IMR-90 (cell line): ENCODE measurements around the gene ZSWIM3. TPM values are rescaled to one million over a fixed set of nuclear protein-coding genes. Genes with fewer than 3 reads are reported as not detected.

Experiments used
- ATAC-seq: fragments of 200-7000 bp; cut with Tn5 transposase; 2 replicates; pipeline ENCODE4 v1.9.1; 2020; ENCODE audit warnings: low read depth, mild to moderate bottlenecking, moderate library complexity
- BruUV-seq: library from RNA; stranded (reverse); fragments of 400-500 nt; replicated peaks from 2 replicates; lab custom pipeline; 2021; lab: Mats Ljungman, UMichigan
- CTCF ChIA-PET: fragments of 300-600 bp; formaldehyde crosslinking; extraction: SDS; loops from one replicate; lab custom pipeline; 2021; ENCODE audit warnings: antibody characterized with exemption; lab: Yijun Ruan, JAX
- POLR2A ChIA-PET: fragments of 300-600 bp; sonication (Branson Sonifier 250); formaldehyde crosslinking; loops from one replicate; lab custom pipeline; 2022; ENCODE audit warnings: antibody characterized with exemption; ENCODE audit not compliant: unreplicated experiment; lab: Charles Lee
- DNase-seq: peaks from one replicate; pipeline ENCODE4 v3.0.0; 2013
- H2AFZ ChIP-seq: replicated peaks from 2 replicates; pipeline ENCODE3; 2013; ENCODE audit warnings: low read length, mild to moderate bottlenecking; ENCODE audit not compliant: poor library complexity
- H2AK5ac ChIP-seq: 2 replicates; pipeline ENCODE4 v1.6.1; 2013; ENCODE audit warnings: low read depth, low read length, inconsistent platforms
- H2AK9ac ChIP-seq: replicated peaks from 2 replicates; pipeline ENCODE3; 2013; ENCODE audit warnings: mild to moderate bottlenecking, low read depth, low read length, moderate library complexity; ENCODE audit not compliant: poor library complexity
- H2BK120ac ChIP-seq: 2 replicates; pipeline ENCODE4 v1.6.1; 2013; ENCODE audit warnings: low read depth, low read length, inconsistent platforms
- H2BK15ac ChIP-seq: 3 replicates; pipeline ENCODE4 v1.6.1; 2013; ENCODE audit warnings: low read depth, low read length, inconsistent platforms
- H2BK20ac ChIP-seq: 2 replicates; pipeline ENCODE4 v1.6.1; 2013; ENCODE audit warnings: low read depth, mild to moderate bottlenecking, inconsistent platforms, low read length, moderate library complexity
- H2BK5ac ChIP-seq: 2 replicates; pipeline ENCODE4 v1.6.1; 2013; ENCODE audit warnings: mild to moderate bottlenecking, low read depth, low read length, inconsistent platforms; ENCODE audit not compliant: poor library complexity, severe bottlenecking
- H3K14ac ChIP-seq: replicated peaks from 2 replicates; pipeline ENCODE4 v1.6.1; 2013; ENCODE audit warnings: low read depth, low read length, inconsistent platforms
- H3K18ac ChIP-seq: 2 replicates; pipeline ENCODE4 v1.6.1; 2013; ENCODE audit warnings: low read depth, low read length, control low read depth
- H3K23ac ChIP-seq: 2 replicates; pipeline ENCODE4 v1.6.1; 2013; ENCODE audit warnings: low read depth, low read length, inconsistent platforms
- H3K27ac ChIP-seq: 2 replicates; pipeline ENCODE4 v1.5.1; 2013; ENCODE audit warnings: mild to moderate bottlenecking, control low read depth, low read length; ENCODE audit not compliant: insufficient read depth
- H3K27me3 ChIP-seq: 2 replicates; pipeline ENCODE4 v1.6.1; 2013; ENCODE audit warnings: low read length; ENCODE audit not compliant: control insufficient read depth, insufficient read depth
- H3K36me3 ChIP-seq: 2 replicates; pipeline ENCODE4 v1.6.1; 2013; ENCODE audit warnings: low read length, mixed read lengths; ENCODE audit not compliant: control insufficient read depth, insufficient read depth
- H3K4ac ChIP-seq: 2 replicates; pipeline ENCODE4 v1.6.1; 2013; ENCODE audit warnings: low read depth, low read length, inconsistent platforms
- H3K4me1 ChIP-seq: 2 replicates; pipeline ENCODE4 v1.6.1; 2013; ENCODE audit warnings: low read length, mixed read lengths; ENCODE audit not compliant: control insufficient read depth, insufficient read depth
- H3K4me2 ChIP-seq: 2 replicates; pipeline ENCODE4 v1.6.1; 2013; ENCODE audit warnings: low read depth, mild to moderate bottlenecking, control low read depth, low read length, moderate library complexity
- H3K4me3 ChIP-seq: 2 replicates; pipeline ENCODE4 v1.5.1; 2013; ENCODE audit warnings: low read depth, mild to moderate bottlenecking, control low read depth, low read length, moderate library complexity; ENCODE audit not compliant: insufficient read depth
- H3K56ac ChIP-seq: 2 replicates; pipeline ENCODE4 v1.6.1; 2013; ENCODE audit warnings: low read length, inconsistent platforms; ENCODE audit not compliant: insufficient read depth; ENCODE audit errors: extremely low read depth
- H3K79me1 ChIP-seq, 2 experiments: 2 replicates each; pipeline ENCODE4 v1.6.1; 2013; ENCODE audit warnings: low read length in 2 of 2, inconsistent platforms in 1 of 2, low read depth in 1 of 2
- H3K9ac ChIP-seq: 2 replicates; pipeline ENCODE4 v1.6.1; 2013; ENCODE audit warnings: low read depth, low read length, control low read depth
- H3K9me1 ChIP-seq: 2 replicates; pipeline ENCODE4 v1.6.1; 2013; ENCODE audit warnings: low read length, inconsistent platforms; ENCODE audit not compliant: insufficient read depth
- H3K9me3 ChIP-seq: 2 replicates; pipeline ENCODE4 v1.6.1; 2013; ENCODE audit warnings: low read length; ENCODE audit not compliant: control insufficient read depth, insufficient read depth
- H4K20me1 ChIP-seq: 2 replicates; pipeline ENCODE4 v1.6.1; 2013; ENCODE audit warnings: low read length, inconsistent platforms; ENCODE audit not compliant: insufficient read depth
- H4K5ac ChIP-seq: 2 replicates; pipeline ENCODE4 v1.6.1; 2013; ENCODE audit warnings: mild to moderate bottlenecking, low read depth, low read length, control low read depth
- H4K8ac ChIP-seq, 2 experiments: 2 replicates each; pipeline ENCODE4 v1.6.1; 2013; ENCODE audit warnings: low read depth in 2 of 2, low read length in 2 of 2, control low read depth in 1 of 2, inconsistent platforms in 1 of 2
- H4K91ac ChIP-seq: 2 replicates; pipeline ENCODE4 v1.6.1; 2013; ENCODE audit warnings: low read depth, low read length, inconsistent platforms; ENCODE audit not compliant: insufficient read depth
- CHD1 ChIP-seq: IDR thresholded peaks from 2 replicates; pipeline ENCODE4 v1.6.1; 2012; ENCODE audit warnings: low read depth, low read length, improper control_type of control experiment
- CTCF ChIP-seq: conservative IDR thresholded peaks from 2 replicates; pipeline ENCODE4 v1.5.1; 2012; ENCODE audit warnings: mild to moderate bottlenecking, low read depth, low read length, improper control_type of control experiment
- ELK1 ChIP-seq: fragments of 150-350 bp; IDR thresholded peaks from 2 replicates; pipeline ENCODE4 v1.6.1; 2016; ENCODE audit warnings: low read depth, mild to moderate bottlenecking, low read length, moderate library complexity, borderline replicate concordance
- MAZ ChIP-seq: IDR thresholded peaks from 2 replicates; pipeline ENCODE4 v1.6.1; 2012; ENCODE audit warnings: low read depth, mild to moderate bottlenecking, low read length, improper control_type of control experiment, moderate library complexity, borderline replicate concordance
- NFE2L2 ChIP-seq: fragments of 150-350 bp; IDR thresholded peaks from 2 replicates; pipeline ENCODE4 v1.6.1; 2016; ENCODE audit warnings: low read depth, mild to moderate bottlenecking, low read length
- RAD21 ChIP-seq: IDR thresholded peaks from 2 replicates; pipeline ENCODE4 v1.6.1; 2012; ENCODE audit warnings: low read length, improper control_type of control experiment
- RCOR1 ChIP-seq: IDR thresholded peaks from 2 replicates; pipeline ENCODE4 v1.6.1; 2012; ENCODE audit warnings: mild to moderate bottlenecking, low read length, improper control_type of control experiment; ENCODE audit not compliant: insufficient replicate concordance
- RFX5 ChIP-seq: IDR thresholded peaks from 2 replicates; pipeline ENCODE4 v1.8.0; 2012; ENCODE audit warnings: low read depth, mild to moderate bottlenecking, low read length, moderate library complexity
- SMC3 ChIP-seq: fragments of 150-350 bp; IDR thresholded peaks from 2 replicates; pipeline ENCODE4 v1.6.1; 2016; ENCODE audit warnings: low read depth, mild to moderate bottlenecking, antibody characterized with exemption, low read length, moderate library complexity
- USF2 ChIP-seq: fragments of 150-350 bp; IDR thresholded peaks from 2 replicates; pipeline ENCODE4 v1.6.1; 2017; ENCODE audit warnings: mild to moderate bottlenecking, antibody characterized with exemption, low read length, low read depth
- WGBS, 2 experiments: methylation state at CpG; one replicate each; pipeline versions ENCODE4 v1.1.5 to v1.1.7; 2013; ENCODE audit warnings: missing lambda C conversion rate in 2 of 2; ENCODE audit not compliant: insufficient read length in 1 of 2; ENCODE audit errors: extremely low coverage in 2 of 2; 5-methylcytosine and 5-hydroxymethylcytosine counted together
- dilution Hi-C: fragments of 300-500 bp; cut with HindIII; formaldehyde crosslinking; loops from one replicate; pipeline ENCODE4 v1.14.3; 2018; ENCODE audit warnings: low sequenced_read_pairs; ENCODE audit not compliant: unreplicated experiment
- in situ Hi-C: fragments of 300-500 bp; cut with MboI; formaldehyde crosslinking; loops from 3 replicates; pipeline ENCODE4 v1.14.3; 2019; ENCODE audit warnings: low sequenced_read_pairs, inconsistent platforms, mixed read lengths
- intact Hi-C: fragments of 100-400 bp; cut with micrococcal nuclease; formaldehyde crosslinking; loops from 2 replicates; pipeline ENCODE4 v1.10.0; 2022
- polyA plus RNA-seq, 3 experiments: library from polyadenylated mRNA; depleted of rRNA; stranded (reverse); fragments of >200 nt; gene quantifications; 2 replicates each; pipeline ENCODE4 v1.2.3, GENCODE V29; 2012; ENCODE audit warnings: low replicate concordance in 1 of 3
- total RNA-seq: library from RNA; depleted of rRNA; stranded (reverse); fragments of >200 nt; gene quantifications from 2 replicates; pipeline ENCODE4 v1.2.3, GENCODE V29; 2012

ZSWIM3 gene
- total and polyA plus RNA-seq, 2 of the 4 experiments (the other 2 are of a cell fraction) = 3.3 to 8.6 TPM

- TF ChIP-seq SMC3 = no peak
Measured at GRCh38 chr20:45918182-45918737, 60.8 kb downstream of the ZSWIM3 start (continued).

- no peak for ATAC-seq
- no peak overlapping the region; the same call in 2 of the 3 replicates for H2BK15ac ChIP-seq
- TF ChIP-seq NFE2L2 (no peak), CHD1 (no peak), MAZ (no peak), USF2 (no peak), ELK1 (no peak), SMC3 (no peak), RFX5 (no peak), RAD21 (no peak), RCOR1 (no peak), CTCF (no peak)
Measured at GRCh38 chr20:45918779-45919537, 61.5 kb downstream of the ZSWIM3 start.

More at GRCh38 chr20:45918779-45919537, 61.5 kb downstream of the ZSWIM3 start:
- Histone ChIP-seq H3K9me1 (no peaks in the 10 kb centered on the region; the same call in 1 of the 2 replicates), H2AFZ (no peak overlapping the region), H3K4me3 (no peak overlapping the region), H3K36me3 (no peaks in the 10 kb centered on the region), H2BK120ac (peak overlapping the region; percentile 43; the same call in 1 of the 2 replicates), H2BK5ac (peak overlapping the region; percentile 61), H3K23ac (no peak overlapping the region), H4K20me1 (no peaks in the 10 kb centered on the region), H3K27ac (peak overlapping the region; percentile 89; the same call in 1 of the 2 replicates), H3K18ac (peak overlapping the region; percentile 39), H2BK20ac (no peak overlapping the region; the same call in 1 of the 2 replicates), H3K9ac (no peak overlapping the region), H3K79me1 (no peaks in the 10 kb centered on the region), H3K27me3 (no peaks in the 10 kb centered on the region), H4K5ac (peak overlapping the region; percentile 19), H4K91ac (no peak overlapping the region), H4K8ac (peak overlapping the region; percentile 37 to 62; a peak in 3 of 4 replicates), H3K4ac (peak overlapping the region; percentile 59), H3K9me3 (no peaks in the 10 kb centered on the region), H2AK9ac (no peak overlapping the region), H3K56ac (no peak overlapping the region), H3K4me2 (no peak overlapping the region), H3K14ac (0 out of 2 replicates have a peak overlapping the region, but pooled peaks have one; percentile 58), H2AK5ac (peak overlapping the region; percentile 44; the same call in 1 of the 2 replicates), H3K4me1 (peaks cover 27% of the 10 kb centered on the region)
- dilution Hi-C loops = no loop called here
- intact Hi-C loops = no loop called here
- DNase-seq = peak; percentile 21
- WGBS, 2 experiments = 100% methylated on average over 4 of the region's 12 CpGs; no CpG with 5 or more reads in 1 of the 2 experiments
- ChIA-PET POLR2A (no interaction called here), CTCF (interaction anchor here (1.0 kb wide), 1 partner anchor 27 kb away, joined by 4 read pairs; the partner anchor contains the start of gene CTSA)
- in situ Hi-C loops = loop anchor here (25.0 kb wide), 1 partner anchor 582 kb away; the partner anchor contains the start of gene SDC4
- BruUV-seq = no TSS peak
